NCI-H146 treated with DMSO at 0.1 percent for 48 hours (cell line): ENCODE measurements around the gene WAC.
"Not testable (repeated sequence)": the region's sequence is repeated elsewhere in the genome, so short reads cannot be mapped to it uniquely, and the experiment has no call there.

Source experiments
- DNase-seq: peaks from one replicate; lab custom pipeline; 2025; ENCODE audit not compliant: unreplicated experiment; lab: John Stamatoyannopoulos, UW

Gene WAC

DNA sequence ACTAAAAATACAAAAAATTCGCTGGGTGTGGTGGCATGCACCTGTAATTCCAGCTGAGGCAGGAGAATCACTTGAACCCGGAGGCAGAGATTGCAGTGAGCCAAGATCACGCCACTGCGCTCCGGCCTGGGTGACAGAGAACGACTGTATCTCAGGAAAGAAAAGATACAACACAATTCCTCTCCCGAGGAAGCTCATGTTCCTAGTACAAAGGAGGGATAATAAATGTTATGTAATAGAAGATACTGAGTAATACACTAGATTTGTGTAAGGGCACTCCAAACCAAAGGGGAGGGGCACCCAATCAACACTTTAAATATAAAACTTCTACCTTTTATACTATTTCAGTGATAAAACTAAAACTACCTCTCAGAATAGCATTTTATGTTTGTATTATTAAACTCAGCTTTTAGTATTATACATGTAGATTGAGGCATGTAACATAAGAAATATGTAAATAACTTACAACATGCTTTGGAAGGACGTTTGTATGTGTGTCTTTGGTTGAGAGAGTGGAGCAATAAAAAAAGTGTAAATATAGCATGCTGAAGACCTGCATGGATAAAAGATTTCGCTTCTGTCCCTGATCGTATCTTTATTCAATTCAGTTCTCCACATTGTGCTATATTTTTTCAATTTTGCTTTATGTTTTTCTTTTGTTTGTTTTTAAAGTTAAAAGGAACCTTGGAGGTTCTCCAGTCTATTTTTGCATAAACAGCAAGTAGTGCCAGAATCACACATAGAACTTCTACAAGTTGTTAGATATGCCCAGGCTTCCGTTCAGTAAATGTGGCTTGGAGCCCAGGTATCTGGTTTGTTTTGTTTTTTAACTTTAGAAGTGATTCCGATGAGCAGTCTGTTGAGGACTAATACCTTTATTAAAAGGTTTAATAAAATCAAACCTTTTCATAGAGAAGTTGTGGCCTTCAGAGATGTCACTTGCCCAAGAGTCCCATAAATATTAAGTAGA lies 71.9 kb downstream of the WAC start:
- DNase-seq: no peak

DNA sequence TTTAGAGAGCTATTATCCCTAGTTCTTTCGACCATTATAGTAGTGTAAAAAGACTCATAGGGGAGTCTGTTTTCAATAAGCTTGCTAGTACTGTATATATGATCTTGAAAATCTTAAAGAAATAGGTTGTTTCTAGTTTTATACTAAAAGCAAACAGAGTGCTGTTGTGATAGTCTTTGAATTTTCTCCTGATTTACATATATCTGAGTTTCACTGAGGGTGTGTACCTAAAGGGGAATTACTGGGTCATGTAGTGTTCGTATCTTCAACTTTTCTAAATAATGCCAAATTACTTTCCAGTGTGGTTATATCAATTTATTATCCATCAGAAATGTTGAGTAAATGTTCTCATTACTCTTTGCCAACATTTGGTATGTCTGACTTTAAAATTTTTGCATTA lies 73.7 kb downstream of the WAC start:
- no peak for DNase-seq

GRCh38 chr10:28609636-28610035 lies 76.7 kb downstream of the WAC start:
- DNase-seq: not testable (repeated sequence)

DNA sequence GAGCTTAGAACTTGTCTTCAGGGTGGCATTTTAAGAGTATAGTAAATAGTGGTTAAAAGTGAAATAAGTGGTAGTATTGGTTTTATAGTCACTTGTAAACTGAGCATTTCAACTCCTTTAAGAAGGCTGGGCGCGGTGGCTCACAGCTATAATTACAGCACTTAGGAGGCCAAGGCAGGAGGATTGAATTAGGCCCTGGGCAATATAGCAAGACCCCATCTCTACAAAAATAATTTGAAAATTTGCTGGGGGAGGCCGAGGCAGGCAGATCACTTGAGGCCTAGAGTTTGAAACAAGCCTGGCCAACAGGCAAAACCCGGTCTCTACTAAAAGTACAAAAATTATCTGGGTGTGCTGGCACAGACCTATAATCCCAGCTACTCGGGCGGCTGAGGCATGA lies 80.0 kb downstream of the WAC start:
- DNase-seq: no peak

GRCh38 chr10:28616514-28616913 lies 83.6 kb downstream of the WAC start:
- no peak for DNase-seq

DNA sequence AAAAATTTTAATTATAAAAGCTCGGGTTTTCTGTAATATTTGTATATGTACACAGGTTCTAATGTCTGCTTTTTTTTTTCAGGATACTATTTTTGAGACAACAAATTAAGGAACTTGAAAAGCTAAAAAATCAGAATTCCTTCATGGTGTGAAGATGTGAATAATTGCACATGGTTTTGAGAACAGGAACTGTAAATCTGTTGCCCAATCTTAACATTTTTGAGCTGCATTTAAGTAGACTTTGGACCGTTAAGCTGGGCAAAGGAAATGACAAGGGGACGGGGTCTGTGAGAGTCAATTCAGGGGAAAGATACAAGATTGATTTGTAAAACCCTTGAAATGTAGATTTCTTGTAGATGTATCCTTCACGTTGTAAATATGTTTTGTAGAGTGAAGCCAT lies 86.5 kb downstream of the WAC start:
- DNase-seq: no peak

DNA sequence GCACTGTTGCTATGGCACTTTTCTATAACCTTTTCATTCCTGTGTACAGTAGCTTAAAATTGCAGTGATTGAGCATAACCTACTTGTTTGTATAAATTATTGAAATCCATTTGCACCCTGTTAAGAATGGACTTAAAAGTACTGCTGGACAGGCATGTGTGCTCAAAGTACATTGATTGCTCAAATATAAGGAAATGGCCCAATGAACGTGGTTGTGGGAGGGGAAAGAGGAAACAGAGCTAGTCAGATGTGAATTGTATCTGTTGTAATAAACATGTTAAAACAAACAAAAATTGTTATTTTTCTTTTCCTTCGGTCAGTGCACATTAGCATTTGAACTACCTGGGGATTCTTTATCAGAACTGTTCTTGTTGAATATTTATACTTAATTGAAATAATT lies 87.3 kb downstream of the WAC start:
- DNase-seq: no peak

GRCh38 chr10:28623483-28623882 lies 90.6 kb downstream of the WAC start:
- DNase-seq: no peak

DNA sequence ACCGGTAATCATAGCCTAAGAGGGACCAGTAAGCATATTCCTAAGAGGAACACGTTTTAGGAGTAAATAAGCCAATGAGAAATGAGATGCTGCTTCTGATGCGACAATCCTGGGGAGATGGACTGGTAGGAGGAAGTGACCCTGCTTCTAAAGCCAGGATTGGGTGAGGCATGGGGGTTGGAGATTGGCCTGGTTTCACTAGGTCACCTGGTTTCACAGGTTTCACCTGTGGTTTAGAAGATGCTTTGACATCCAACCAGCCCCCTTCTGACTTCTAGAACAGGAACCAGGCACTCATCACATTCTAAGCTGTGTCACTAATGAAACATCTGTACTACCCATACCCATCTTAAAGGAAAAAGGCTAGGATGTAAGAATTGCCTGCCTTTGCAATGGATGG lies 91.4 kb downstream of the WAC start:
- no peak for DNase-seq

DNA sequence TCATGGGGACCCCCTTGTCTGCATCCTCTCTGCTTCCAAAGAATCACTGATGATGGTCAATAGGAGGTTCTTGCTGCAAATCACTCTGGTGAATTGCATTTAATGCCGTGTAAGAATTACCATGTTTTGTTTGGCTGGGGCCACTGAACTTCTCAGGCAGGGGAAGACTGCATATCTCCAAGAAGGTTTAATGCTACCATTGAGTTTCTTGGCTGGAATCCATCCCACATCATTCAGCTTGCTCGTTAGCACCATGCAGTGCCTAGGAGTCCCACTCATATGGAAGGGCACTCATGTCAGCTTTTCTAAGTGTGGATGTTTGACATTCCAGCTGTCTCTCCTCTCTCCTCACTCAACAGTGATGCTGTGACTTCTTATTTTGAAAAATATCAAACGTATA lies 94.2 kb downstream of the WAC start:
- DNase-seq: no peak

- DNase-seq: peak; percentile 10
These were observed 95.4 kb downstream of the WAC start for GRCh38 chr10:28628184-28628893.

DNA sequence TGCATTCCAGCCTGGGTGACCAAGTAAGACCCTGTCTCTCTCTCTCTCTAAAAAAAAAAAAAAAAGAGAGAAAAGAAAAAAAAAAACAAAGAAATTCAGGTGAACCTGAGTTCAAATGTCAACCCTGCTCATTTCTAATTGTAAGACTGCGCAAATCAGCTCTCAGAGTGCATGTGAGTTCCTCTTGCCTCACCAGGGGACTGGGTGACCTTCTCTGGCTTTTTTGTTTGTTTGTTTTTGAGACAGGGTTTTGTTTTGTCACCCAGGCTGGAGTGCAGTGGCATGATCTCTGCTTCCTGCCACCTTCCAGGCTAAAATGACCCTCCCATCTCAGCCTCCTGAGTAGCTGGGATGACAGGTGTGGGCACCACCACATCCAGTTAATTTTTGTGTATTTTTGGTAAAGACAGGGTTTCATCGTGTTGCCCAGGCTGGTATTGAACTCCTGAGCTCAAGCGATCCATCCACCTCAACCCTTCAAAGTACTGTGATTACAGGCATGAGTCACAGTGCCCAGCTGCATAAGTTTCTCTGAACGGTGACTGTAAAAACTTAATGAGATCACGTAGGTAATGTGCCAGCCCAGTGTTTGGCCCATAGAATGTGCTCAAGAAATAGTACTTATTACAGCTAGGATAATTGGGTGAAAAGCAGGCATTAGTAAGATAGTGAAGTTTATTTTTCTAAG lies 99.1 kb downstream of the WAC start:
- no peak for DNase-seq

DNA sequence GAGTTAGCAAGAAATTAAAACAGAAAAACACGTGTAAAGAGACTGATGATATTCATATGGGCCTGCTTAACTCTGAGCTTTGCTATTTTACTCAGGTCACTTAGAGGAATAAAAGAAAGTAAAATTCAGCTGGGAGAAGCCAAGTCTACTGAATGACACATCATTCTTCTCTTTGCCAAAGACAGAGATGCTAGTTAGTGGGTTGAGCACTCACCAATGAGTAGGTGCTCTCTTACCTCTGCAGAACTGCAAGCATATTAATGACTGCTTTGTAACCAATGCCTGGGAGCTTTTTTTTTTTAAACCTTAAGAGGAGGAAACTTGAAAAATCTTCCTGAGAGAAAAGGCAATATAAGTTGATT lies 99.6 kb downstream of the WAC start:
- no peak for DNase-seq

DNA sequence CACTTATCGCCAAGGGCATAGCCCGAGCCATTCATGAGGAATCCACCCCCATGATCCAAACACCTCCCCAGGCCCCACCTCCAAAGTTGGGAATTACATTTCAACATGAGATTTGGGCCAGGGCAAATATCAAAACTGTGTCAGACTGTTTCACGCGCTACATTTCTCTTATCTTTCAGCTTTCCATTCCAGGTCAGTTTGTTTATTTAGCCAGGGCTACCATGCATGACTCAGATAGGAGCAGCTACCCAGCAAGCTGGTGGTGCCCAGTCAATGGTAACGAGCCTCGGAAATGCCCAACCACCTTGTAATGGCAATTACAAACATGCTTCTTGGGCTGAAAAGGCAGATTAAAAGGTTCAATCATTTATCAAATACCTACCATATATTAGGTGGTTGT lies 100.8 kb downstream of the WAC start:
- DNase-seq: no peak

GRCh38 chr10:28637346-28637745 lies 104.4 kb downstream of the WAC start:
- no peak for DNase-seq

GRCh38 chr10:28638392-28638791 lies 105.5 kb downstream of the WAC start:
- no peak for DNase-seq

GRCh38 chr10:28640551-28640950 lies 107.6 kb downstream of the WAC start:
- no peak for DNase-seq

DNA sequence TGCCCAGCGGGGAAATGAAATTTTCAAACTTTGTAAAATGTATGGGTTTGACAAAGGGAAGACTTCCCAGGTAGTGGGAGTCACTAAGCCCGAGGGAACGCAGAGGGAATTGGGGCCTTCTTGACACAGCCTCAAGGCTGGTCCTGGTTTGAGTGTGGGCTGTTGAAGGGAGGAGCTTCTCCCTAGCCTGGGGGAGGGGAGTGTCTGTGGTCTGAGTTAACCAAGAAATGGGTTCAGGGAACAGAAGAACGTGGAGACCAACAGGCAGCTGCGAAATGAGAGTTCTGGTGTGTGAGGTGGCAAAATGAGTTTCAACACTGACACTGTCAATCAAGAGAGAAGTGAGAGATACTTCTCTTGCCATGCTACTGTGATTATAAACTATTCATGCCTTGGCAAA lies 111.7 kb downstream of the WAC start:
- DNase-seq: no peak

- no peak for DNase-seq
These were observed 119.2 kb downstream of the WAC start for GRCh38 chr10:28652106-28652505.

- DNase-seq: no peak
These were observed 119.8 kb downstream of the WAC start for GRCh38 chr10:28652703-28653102.

DNA sequence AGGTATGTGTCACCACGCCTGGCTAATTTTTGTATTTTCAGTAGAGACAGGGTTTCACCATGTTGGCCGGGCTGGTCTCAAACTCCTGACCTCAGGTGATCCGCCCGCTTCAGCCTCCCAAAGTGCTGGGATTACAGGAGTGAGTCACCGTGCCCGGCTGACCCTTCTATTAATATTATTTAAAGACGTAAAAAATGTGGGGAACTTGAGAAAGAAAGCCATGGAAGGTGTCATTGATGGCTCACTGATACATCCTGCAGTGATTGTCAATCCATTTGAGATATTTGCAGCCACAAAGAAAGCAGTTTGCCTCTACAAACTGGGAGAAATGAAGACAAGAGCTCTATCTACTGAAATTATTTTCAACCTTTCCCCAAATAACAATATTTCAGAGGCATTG lies 125.9 kb downstream of the WAC start:
- not testable (repeated sequence) for DNase-seq

DNA sequence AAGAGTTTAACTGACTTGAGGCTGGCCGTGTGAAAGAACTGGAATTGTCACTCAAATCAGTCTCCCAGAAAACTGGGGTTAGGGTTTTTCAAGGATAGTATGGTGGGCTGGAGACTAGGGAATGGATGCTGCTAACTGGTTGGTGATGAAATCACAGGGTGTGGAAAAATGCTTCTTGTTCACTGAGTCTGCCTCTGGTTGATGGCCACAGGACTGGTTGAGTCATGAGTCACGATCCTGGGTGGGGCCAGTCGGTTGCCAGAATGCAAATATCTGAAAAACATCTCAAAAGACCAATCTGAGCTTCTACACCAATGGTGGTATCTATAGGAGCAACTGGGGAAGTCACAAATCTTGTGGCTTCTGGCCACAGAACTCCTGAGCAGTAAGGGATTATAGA lies 128.1 kb downstream of the WAC start:
- DNase-seq: no peak
